NCI-H748 treated with DMSO at 0.1 percent for 48 hours (cell line): ENCODE data around the gene CHST14.
A peak's percentile ranks its signal among the peaks of the same experiment; 100 is the strongest.

Experiments
- DNase-seq: peaks from one replicate; lab custom pipeline; 2025; lab: John Stamatoyannopoulos, UW

Gene CHST14

DNA sequence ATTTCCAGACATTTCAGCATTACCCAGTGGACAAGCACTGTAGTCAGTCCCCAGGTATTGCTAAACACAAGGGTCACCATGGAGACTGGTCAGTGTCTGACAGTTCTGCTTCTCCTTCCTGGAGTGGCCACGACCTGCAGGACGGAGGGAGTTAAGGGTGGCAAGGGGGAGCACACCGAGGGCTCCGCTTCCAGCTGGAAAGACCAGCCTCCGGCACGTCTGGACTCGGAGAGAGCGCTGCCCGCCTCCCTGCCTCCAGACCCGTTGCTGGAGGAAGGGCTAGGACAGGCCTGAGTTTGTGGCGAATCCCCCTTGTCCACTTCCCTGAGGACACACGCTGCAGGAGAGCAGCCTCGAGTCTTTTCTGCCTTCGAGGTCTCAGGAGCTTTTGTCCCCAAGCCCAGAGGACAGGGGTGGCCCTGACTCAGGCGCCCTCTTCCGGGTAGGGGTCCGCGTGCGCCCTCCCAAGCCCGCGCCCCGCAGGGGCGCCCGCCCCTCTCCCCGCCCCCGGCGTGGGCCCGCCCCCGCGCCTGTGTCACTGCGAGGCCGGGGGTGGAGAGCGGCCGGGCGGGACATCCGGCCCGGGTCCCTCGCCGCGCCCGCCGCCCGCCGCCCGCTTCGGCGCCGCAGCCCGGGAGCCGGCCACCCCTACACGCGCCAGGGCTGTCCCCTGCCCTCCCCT, at the start of gene CHST14:
TSS of gene CHST14 (plus strand) at position 562 of the 682 bp plus-strand sequence. CDS start 230 bp downstream, outside the sequence.
- peak; percentile 13 for DNase-seq

DNA sequence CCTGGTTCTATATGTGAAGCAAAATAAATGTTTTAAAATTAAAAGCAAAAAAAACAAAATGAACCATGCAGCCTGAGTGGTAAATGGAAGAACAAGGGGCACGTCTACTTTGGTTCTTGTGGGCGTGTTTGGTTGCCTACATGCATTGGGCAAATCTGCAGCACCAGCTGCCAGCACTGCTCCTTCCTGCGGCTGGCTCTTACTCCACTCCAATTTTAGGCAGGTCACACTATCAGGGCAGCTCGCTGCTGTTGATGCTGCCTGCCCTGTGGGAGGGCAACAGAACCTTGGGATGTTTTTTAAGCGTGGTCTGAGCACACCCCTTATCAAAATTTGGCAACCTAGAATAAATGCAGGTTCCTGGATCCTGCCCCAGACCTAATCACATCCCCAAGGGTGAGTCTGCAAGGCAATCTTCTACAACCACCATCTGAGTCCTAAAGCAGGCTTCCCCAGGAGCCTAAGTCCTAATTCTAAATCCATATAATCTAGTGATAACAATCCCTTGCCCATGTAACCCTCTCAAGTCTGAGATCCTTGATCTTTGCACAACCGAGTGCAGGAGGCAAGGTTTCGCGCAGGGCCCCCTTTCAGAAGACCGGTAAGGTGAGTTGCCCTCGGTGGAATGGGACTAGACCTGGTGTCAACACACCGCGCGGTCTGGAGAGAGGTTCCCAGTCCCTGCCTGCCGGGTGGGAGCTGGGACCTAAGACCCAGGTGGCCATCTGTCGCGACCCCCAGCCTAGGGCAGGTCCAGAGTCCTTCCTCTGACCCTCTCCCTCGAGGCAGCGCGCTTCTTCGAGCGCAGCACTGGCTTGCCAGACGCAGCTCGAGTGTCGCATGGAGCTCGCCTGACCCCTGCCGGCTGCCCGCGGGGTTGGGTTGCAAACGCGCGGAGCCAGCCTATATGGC, 49.3 kb upstream of the CHST14 start:
- DNase-seq, result peak; percentile 5

GRCh38 chr15:40424483-40425115, 46.2 kb upstream of the CHST14 start:
- DNase-seq, result no peak

DNA sequence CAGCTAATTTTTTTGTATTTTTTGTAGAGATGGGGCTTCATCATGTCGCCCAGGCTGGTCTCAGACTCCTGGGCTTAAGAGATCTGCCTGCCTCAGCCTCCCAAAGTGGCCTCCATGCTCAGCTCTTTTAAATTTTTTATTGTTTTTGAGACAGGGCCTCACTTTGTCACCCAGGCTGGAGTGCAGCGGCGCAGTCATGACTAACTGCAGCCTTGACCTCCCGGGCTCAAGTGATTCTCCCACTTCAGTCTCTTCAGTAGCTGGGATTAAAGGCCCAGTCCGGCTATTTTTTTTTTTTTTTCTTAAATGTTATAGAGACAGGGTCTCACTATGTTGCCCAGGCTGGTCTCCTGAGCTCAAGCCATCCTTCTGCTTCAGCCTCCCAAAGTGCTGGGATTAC, 45.1 kb upstream of the CHST14 start:
- DNase-seq, result no peak

GRCh38 chr15:40427188-40427587, 43.6 kb upstream of the CHST14 start:
- DNase-seq, result no peak

GRCh38 chr15:40428185-40428584, 42.6 kb upstream of the CHST14 start:
- DNase-seq, result no peak

DNA sequence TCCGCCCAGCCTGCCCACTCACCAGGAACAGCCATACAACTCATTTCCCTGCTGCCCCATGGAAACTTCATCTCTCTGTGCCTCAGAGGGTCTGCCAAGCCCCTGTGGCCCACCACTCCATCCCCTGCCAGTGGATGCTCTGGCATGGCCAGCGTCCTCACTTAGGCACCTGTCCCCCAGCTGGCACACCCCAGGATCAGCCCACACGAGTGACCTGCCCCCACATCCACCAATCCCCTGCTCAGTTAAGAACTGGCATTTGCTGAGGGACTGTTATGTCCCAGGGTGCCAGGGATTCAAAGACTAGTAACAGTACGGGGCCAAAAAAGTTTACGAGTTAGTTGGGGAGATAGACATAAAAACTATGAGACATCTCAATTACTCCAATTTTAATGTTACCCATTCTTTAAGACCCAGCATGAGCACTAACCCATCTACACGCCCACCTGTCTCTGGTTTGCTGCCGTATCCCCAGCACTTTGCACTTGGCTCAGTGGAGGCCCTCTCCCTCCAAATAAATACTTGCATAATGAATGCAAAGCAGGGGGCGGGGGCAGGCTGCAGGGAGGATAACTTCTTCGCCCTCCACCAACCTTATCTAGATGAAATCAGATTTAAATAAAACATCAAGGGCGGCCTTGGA, 41.6 kb upstream of the CHST14 start:
- no peak for DNase-seq

DNA sequence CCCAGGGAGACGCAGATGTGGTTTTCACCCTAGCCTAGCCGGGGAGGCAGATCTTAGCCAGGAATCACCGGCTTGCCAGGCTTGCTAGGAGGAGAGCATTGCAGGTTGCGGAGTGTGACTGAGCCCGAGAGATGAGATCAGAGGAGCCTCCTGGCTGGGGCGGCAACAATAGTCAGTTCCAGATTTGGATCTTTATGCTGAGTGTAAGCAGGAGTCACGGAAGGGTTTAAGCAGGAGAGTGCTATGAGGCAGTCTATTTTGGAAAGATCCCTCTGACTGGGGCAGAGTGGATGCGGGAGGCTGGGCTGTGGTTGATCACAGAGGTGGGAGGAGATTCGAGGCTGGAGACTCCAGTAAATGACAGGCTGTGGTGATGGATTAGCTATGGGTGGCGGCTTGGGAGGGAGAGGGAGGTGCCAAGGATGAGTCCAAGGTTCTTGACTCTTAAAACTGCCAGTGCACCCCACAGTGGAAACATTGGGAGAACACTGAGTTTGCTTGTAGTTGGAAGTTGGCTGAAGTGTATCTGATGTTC, 40.4 kb upstream of the CHST14 start:
- no peak for DNase-seq

DNA sequence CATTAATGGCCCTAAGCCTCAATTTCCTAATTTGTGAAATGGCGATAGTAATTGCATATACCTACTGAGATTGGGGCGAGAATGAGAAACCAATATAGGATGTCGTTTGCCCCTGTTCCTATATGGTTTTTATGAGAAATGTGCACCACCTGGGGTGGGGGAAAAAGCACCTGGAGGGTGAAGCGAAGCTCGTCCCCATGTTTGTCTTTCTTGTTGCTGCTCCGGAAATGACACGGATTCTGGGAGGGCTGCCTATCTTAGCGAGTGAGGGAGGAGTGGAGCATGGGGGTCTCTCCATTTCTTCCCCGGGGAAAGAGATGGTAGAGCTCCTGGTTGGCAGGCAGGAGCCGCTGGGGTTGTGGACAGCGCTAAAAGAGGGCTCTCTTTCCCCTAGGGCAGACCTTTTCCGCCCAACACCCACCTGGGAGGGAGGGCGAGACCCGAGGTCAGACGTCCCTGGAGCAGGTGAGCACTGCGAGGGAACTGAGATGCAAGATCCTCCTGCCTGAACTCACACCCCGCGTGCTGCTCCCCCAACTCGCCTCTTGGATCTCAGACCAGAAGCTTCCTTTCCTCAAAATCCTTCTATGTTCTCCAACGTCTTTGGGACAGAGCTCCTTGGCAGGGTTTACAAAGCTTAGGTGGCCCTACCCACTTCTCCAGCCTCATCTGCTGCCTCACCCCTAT, 35.6 kb upstream of the CHST14 start:
- DNase-seq, result no peak

DNA sequence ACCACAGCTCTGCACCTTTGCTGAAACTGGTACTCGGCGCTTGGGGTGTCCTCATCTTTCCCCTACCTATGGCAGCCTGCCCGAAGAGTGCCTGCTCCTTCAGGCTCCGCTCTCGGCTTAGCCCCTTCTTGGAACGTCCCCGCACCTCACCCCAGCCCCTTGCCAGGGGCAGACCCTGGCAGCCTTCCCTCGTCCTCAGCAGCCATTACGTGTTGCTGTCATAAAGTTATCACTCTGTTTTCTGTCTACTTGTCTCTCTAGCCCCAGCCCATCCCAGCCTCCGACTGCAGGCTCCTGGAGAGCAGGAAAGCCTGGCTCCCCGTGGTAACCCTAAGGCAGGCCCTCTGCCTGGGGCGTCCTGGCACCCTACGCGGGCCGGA, 35.1 kb upstream of the CHST14 start:
- no peak for DNase-seq

GRCh38 chr15:40436116-40436891, 34.5 kb upstream of the CHST14 start:
- DNase-seq, result no peak

DNA sequence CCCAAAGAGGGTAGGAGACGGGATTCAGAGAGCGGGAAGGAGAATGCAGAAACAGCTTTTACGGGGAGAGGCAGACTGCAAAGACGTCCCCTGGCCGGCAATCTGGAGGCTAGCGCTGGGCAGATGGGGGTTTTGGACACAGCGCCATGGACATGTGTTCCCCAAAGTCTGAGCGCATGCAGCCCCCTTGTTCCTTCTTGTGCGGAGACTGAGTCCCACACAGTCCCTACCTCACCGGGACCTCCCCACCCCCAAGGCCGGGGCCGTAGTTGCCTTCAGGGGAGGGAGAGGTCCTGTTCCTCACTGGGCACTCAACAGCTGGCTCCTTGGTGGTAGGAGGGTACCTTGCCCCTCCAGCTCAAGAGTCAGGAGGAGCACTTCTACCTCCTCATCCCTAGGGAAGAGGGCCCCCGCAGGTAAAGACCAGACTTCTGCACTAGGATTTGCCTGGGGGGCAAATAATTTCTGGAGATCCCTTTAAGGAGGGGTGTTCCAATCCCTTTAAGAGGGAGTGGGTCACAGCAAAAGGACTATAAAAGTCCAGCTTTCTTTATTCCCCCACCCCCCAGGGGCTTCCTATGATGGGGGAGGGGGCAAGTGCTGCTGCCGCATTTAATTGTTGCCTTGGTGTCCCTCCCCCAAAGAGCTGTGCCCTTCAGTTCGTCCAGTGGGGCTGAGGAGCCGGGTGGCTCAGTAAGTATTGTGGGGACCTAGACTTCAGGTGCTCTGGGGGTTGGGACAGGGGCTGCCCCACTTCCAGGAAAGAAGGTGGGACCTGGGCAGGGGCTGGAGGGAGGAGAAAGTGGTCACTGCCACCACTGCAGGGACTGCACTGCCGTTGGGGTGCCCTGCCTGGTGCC, 33.7 kb upstream of the CHST14 start:
- DNase-seq, result no peak

- DNase-seq, result no peak
Measured at GRCh38 chr15:40437752-40438687, 32.8 kb upstream of the CHST14 start.

- DNase-seq, result no peak
Measured at GRCh38 chr15:40438712-40439111, 32.1 kb upstream of the CHST14 start.

DNA sequence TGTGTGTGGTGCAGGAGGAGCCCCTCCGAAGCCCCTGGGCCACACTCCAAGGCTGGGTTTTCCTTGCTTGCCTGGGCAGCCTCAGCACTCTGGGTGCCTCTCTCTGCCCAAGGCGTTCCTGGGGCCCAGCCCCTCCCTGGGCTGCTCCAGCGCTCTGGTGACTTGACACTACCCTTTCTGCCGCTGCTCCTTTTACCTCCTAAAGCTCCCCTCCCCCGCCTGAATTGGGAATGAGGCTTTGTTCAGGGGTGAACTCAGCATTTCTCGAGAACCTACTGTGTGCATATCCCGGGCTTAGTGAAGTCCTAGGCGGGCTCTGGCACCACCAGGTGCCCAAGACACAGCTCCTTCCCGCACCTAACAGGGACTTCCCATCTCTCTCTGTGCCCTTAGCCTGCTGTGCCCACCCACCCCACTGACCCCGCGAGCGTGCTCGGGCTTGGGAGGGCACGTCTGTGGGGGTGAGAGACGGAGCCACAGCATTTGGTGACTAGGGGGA, 31.3 kb upstream of the CHST14 start:
- no peak for DNase-seq

DNA sequence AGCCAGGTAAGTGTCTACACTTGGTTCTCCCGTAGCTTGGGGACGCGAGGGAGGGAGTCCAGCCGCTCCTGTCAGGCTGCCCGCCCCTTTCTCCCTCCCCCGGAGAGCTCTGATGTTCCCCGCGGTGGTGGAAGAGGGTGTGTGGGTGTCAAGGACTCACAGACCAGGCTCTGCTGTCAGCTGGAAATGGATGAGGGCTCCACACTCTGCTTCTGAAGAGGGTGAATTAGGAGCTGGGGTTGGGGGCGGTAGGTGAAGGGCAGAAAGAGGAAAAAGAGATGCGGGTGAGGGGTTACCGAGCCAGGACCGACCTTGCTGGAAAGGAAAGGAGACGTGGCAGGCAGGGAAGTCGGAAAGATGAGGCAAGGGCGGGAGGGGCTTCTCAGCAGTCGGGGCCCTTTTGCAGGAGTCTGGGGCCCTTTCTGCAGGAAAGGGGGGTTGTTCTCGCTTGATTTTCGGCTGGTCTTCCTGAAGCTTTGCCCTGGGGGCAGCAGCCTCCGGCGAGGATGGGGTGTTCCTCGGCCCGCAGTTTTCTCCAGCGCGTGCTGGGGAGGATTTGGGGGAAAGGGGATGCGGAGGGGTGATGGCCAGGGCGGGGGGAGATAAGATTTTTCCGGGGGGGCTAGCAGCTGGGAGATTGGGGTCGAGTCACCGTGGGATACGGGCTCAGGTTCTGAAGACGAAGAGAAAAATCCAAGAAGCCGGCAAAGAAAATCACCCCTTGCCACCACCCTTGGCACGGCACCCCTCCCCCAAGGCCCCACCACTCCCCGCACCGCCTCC, 30.6 kb upstream of the CHST14 start:
- no peak for DNase-seq

- DNase-seq, result peak; percentile 70
Measured at GRCh38 chr15:40440743-40441564, 29.8 kb upstream of the CHST14 start, which contains the start of gene BAHD1. BAHD1 (plus strand) TSS chr15:40440953; CDS start chr15:40458465, 17,512 bp downstream.
